Liver (tissue), 9 donors: Measurements from ENCODE around the gene DNAJC27. TPM values are rescaled to one million over a fixed set of nuclear protein-coding genes. Genes with fewer than 3 reads are reported as not detected.

Experiments
- DNase-seq: peaks from one replicate; pipeline ENCODE4 v3.0.0-alpha.2; 2017; ENCODE audit warnings: low spot score
- H3K27ac ChIP-seq, 2 donors: one replicate each; pipeline ENCODE4 v1.7.0; 2013; ENCODE audit warnings: inconsistent platforms in 2 of 2, low read length in 2 of 2, control low read depth in 1 of 2, low read depth in 1 of 2, mild to moderate bottlenecking in 1 of 2
- H3K27me3 ChIP-seq, 4 donors: one replicate each; pipeline versions ENCODE4 v1.6.1 to v1.7.0; 2013; ENCODE audit warnings: low read length in 3 of 4, inconsistent platforms in 1 of 4, mild to moderate bottlenecking in 1 of 4, moderate library complexity in 1 of 4; ENCODE audit not compliant: control insufficient read depth in 4 of 4, insufficient read depth in 4 of 4
- H3K36me3 ChIP-seq, 4 donors: one replicate each; pipeline versions ENCODE4 v1.6.1 to v1.7.0; 2013; ENCODE audit warnings: low read length in 3 of 4, mild to moderate bottlenecking in 3 of 4, low read depth in 1 of 4, moderate library complexity in 1 of 4; ENCODE audit not compliant: control insufficient read depth in 4 of 4, insufficient read depth in 3 of 4
- H3K4me1 ChIP-seq, 4 donors: one replicate each; pipeline versions ENCODE4 v1.6.1 to v1.7.0; 2013; ENCODE audit warnings: low read length in 3 of 4, mild to moderate bottlenecking in 3 of 4, moderate library complexity in 1 of 4; ENCODE audit not compliant: control insufficient read depth in 4 of 4, insufficient read depth in 4 of 4
- H3K4me3 ChIP-seq, 3 donors: one replicate each; pipeline versions ENCODE4 v1.6.1 to v1.7.0; 2013; ENCODE audit warnings: low read length in 3 of 3, control low read depth in 1 of 3, low read depth in 1 of 3, mild to moderate bottlenecking in 1 of 3
- H3K9ac ChIP-seq, 2 donors: one replicate each; pipeline ENCODE4 v1.7.0; 2013; ENCODE audit warnings: low read length in 2 of 2, mild to moderate bottlenecking in 2 of 2, moderate library complexity in 2 of 2, control low read depth in 1 of 2, low read depth in 1 of 2
- H3K9me3 ChIP-seq, 4 donors: one replicate each; pipeline versions ENCODE4 v1.6.1 to v1.7.0; 2013; ENCODE audit warnings: low read length in 3 of 4; ENCODE audit not compliant: control insufficient read depth in 4 of 4
- EGR1 ChIP-seq, 2 donors: IDR thresholded peaks; 2 replicates each; pipeline ENCODE4 v1.6.1; 2016 to 2018; ENCODE audit warnings: antibody characterized with exemption in 2 of 2, low read depth in 2 of 2
- FOXA1 ChIP-seq: IDR thresholded peaks from 2 replicates; pipeline ENCODE4 v1.6.1; 2016; ENCODE audit warnings: antibody characterized with exemption
- FOXA2 ChIP-seq: IDR thresholded peaks from 2 replicates; pipeline ENCODE4 v1.6.1; 2016; ENCODE audit warnings: antibody characterized with exemption
- GABPA ChIP-seq, 2 donors: IDR thresholded peaks in 1 of 2; conservative IDR thresholded peaks in 1 of 2; 2 replicates each; pipeline ENCODE4 v1.6.1; 2016; ENCODE audit warnings: antibody characterized with exemption in 2 of 2, mild to moderate bottlenecking in 1 of 2, moderate library complexity in 1 of 2
- HNF4A ChIP-seq, 2 donors: conservative IDR thresholded peaks; 2 replicates each; pipeline ENCODE4 v1.6.1; 2016; ENCODE audit warnings: antibody characterized with exemption in 2 of 2, mild to moderate bottlenecking in 2 of 2
- HNF4G ChIP-seq: IDR thresholded peaks from 2 replicates; pipeline ENCODE4 v1.6.1; 2016; ENCODE audit warnings: antibody characterized with exemption
- JUND ChIP-seq, 2 donors: IDR thresholded peaks; 2 replicates each; pipeline ENCODE4 v1.6.1; 2016; ENCODE audit warnings: antibody characterized with exemption in 2 of 2
- NR2F2 ChIP-seq: IDR thresholded peaks from 2 replicates; pipeline ENCODE4 v1.6.1; 2016; ENCODE audit warnings: antibody characterized with exemption
- RAD21 ChIP-seq, 2 donors: IDR thresholded peaks; 2 replicates each; pipeline ENCODE4 v1.6.1; 2016; ENCODE audit warnings: antibody characterized with exemption in 2 of 2, mild to moderate bottlenecking in 2 of 2
- RXRA ChIP-seq, 2 donors: IDR thresholded peaks; 2 replicates each; pipeline ENCODE4 v1.6.1; 2017 to 2018; ENCODE audit warnings: antibody characterized with exemption in 2 of 2, mild to moderate bottlenecking in 1 of 2
- TAF1 ChIP-seq: conservative IDR thresholded peaks from 2 replicates; pipeline ENCODE4 v1.6.1; 2016; ENCODE audit warnings: antibody characterized with exemption, mild to moderate bottlenecking
- YY1 ChIP-seq: IDR thresholded peaks from 2 replicates; pipeline ENCODE4 v1.6.1; 2016; ENCODE audit warnings: antibody characterized with exemption, mild to moderate bottlenecking
- WGBS: extraction: QIAGEN DNeasy Blood & Tissue Kit; methylation state at CpG from one replicate; pipeline ENCODE4 v1.1.7; 2013; 5-methylcytosine and 5-hydroxymethylcytosine counted together
- polyA plus RNA-seq, 2 donors: library from polyadenylated mRNA; stranded (reverse) in 1 of 2; unstranded in 1 of 2; fragments of 200-250 nt in 1 of 2; fragments of >200 nt in 1 of 2; fragmentation: Nextera tagmentation in 1 of 2; extraction: Ambion mirVana in 1 of 2; gene quantifications; one replicate each; pipeline versions ENCODE4 v1.2.1 to v1.2.3, GENCODE V29; 2013 to 2015
- total RNA-seq, 2 donors: library from RNA; depleted of rRNA; stranded (reverse); fragments of >200 nt; gene quantifications; one replicate each; pipeline ENCODE4 v1.2.3, GENCODE V29; 2014
- TF ChIP-seq, protein P1 (sequence below): IDR thresholded peaks from 2 replicates; pipeline ENCODE4 v1.6.1; 2016; ENCODE audit warnings: antibody characterized with exemption
- TF ChIP-seq, protein P2 (sequence below): IDR thresholded peaks from 2 replicates; pipeline ENCODE4 v1.6.1; 2016; ENCODE audit warnings: antibody characterized with exemption
- TF ChIP-seq, protein P3 (sequence below): IDR thresholded peaks from 2 replicates; pipeline ENCODE4 v1.6.1; 2016; ENCODE audit warnings: antibody characterized with exemption, mild to moderate bottlenecking
- TF ChIP-seq, protein P4 (sequence below): IDR thresholded peaks from 2 replicates; pipeline ENCODE4 v1.6.1; 2016; ENCODE audit warnings: antibody characterized with exemption
- donor health status: healthy.
- donor health status: healthy.
- donor health status: healthy.
- donor health status: healthy.
- donor health status: healthy.

Gene DNAJC27
- total and polyA plus RNA-seq, 4 donors, result 0.95 to 5.1 (median 3.1) TPM

DNA sequence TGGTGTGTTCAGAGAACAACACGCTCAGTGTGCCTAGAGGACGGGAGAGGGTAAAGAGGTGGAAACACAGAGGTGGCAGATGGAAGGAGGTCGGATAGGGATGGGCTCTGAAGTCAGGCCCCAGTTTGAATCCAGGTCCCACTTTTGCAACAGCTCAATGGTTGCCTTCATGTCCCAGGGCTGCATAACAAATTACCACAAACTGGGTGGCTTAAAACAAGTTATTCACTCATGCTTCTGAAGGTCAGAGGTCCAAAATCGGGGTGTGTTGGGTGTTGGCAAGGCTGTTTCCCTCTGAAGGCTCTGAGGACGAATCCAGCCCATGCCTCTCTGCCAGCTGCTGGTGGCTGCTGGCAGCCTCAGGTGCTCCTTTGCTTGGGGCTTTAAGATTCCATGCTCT, 39.0 kb downstream of the DNAJC27 start:
- no peaks in the 10 kb centered on the region for H3K9me3 ChIP-seq
- DNase-seq, result no peak
- no peaks in the 10 kb centered on the region for H3K36me3 ChIP-seq
- H3K4me3 ChIP-seq, result no peak overlapping the region
- no peak overlapping the region for H3K9ac ChIP-seq
- TF ChIP-seq, protein P1, sequence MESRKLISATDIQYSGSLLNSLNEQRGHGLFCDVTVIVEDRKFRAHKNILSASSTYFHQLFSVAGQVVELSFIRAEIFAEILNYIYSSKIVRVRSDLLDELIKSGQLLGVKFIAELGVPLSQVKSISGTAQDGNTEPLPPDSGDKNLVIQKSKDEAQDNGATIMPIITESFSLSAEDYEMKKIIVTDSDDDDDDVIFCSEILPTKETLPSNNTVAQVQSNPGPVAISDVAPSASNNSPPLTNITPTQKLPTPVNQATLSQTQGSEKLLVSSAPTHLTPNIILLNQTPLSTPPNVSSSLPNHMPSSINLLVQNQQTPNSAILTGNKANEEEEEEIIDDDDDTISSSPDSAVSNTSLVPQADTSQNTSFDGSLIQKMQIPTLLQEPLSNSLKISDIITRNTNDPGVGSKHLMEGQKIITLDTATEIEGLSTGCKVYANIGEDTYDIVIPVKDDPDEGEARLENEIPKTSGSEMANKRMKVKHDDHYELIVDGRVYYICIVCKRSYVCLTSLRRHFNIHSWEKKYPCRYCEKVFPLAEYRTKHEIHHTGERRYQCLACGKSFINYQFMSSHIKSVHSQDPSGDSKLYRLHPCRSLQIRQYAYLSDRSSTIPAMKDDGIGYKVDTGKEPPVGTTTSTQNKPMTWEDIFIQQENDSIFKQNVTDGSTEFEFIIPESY, result no peak
- TF ChIP-seq, protein P2, sequence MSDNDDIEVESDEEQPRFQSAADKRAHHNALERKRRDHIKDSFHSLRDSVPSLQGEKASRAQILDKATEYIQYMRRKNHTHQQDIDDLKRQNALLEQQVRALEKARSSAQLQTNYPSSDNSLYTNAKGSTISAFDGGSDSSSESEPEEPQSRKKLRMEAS, result no peak
- TF ChIP-seq HNF4A (conservative IDR thresholded peaks at IDR 0.05) (no peak), RAD21 (IDR thresholded peaks at IDR 0.05) (no peak), FOXA2 (no peak), HNF4G (no peak), YY1 (no peak), JUND (IDR thresholded peaks at IDR 0.05) (no peak), EGR1 (IDR thresholded peaks at IDR 0.05; ENCODE audit: low read depth in 2 of 2) (no peak), TAF1 (no peak), RXRA (IDR thresholded peaks at IDR 0.05) (no peak)
- TF ChIP-seq, protein P3, sequence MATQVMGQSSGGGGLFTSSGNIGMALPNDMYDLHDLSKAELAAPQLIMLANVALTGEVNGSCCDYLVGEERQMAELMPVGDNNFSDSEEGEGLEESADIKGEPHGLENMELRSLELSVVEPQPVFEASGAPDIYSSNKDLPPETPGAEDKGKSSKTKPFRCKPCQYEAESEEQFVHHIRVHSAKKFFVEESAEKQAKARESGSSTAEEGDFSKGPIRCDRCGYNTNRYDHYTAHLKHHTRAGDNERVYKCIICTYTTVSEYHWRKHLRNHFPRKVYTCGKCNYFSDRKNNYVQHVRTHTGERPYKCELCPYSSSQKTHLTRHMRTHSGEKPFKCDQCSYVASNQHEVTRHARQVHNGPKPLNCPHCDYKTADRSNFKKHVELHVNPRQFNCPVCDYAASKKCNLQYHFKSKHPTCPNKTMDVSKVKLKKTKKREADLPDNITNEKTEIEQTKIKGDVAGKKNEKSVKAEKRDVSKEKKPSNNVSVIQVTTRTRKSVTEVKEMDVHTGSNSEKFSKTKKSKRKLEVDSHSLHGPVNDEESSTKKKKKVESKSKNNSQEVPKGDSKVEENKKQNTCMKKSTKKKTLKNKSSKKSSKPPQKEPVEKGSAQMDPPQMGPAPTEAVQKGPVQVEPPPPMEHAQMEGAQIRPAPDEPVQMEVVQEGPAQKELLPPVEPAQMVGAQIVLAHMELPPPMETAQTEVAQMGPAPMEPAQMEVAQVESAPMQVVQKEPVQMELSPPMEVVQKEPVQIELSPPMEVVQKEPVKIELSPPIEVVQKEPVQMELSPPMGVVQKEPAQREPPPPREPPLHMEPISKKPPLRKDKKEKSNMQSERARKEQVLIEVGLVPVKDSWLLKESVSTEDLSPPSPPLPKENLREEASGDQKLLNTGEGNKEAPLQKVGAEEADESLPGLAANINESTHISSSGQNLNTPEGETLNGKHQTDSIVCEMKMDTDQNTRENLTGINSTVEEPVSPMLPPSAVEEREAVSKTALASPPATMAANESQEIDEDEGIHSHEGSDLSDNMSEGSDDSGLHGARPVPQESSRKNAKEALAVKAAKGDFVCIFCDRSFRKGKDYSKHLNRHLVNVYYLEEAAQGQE, result no peak
- no peaks in the 10 kb centered on the region for H3K27me3 ChIP-seq
- no peaks in the 10 kb centered on the region for H3K4me1 ChIP-seq
- whole genome bisulfite sequencing, result 89% methylated on average over 5 of the region's 5 CpGs
- H3K27ac ChIP-seq, result no peak overlapping the region

DNA sequence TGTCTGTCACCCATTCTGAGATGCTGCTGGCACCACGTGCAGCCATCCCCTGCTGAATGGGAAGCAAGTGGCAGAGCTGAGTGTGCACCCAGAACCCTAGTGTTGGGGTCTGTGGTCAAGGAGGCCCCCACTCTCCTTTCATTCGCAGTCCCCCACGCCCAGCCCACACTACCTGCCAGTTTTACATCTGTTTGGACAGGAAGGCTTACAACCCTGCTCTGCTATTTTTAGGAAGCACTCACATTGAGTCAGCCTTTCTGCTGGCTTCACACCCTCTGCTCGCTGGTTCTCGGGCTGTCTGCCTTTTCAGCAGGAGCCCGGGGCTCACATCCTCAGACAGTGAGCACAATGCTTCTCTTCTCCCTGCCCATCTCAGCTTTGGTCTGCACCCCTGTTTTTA, 41.0 kb downstream of the DNAJC27 start:
- no peak overlapping the region for H3K27ac ChIP-seq
- H3K36me3 ChIP-seq, result no peaks in the 10 kb centered on the region
- WGBS, result 71% methylated on average over 6 of the region's 6 CpGs
- no peak overlapping the region for H3K9ac ChIP-seq
- peaks cover 0 to under 1% (median 0%) of the 10 kb centered on the region in 4 donors for H3K27me3 ChIP-seq
- no peak for DNase-seq
- H3K9me3 ChIP-seq, result no peaks in the 10 kb centered on the region
- H3K4me3 ChIP-seq, result no peak overlapping the region
- TF ChIP-seq JUND (IDR thresholded peaks at IDR 0.05), result no peak
- TF ChIP-seq TAF1, result no peak
- H3K4me1 ChIP-seq, result peaks cover 0 to 3% (median 0%) of the 10 kb centered on the region in 4 donors

DNA sequence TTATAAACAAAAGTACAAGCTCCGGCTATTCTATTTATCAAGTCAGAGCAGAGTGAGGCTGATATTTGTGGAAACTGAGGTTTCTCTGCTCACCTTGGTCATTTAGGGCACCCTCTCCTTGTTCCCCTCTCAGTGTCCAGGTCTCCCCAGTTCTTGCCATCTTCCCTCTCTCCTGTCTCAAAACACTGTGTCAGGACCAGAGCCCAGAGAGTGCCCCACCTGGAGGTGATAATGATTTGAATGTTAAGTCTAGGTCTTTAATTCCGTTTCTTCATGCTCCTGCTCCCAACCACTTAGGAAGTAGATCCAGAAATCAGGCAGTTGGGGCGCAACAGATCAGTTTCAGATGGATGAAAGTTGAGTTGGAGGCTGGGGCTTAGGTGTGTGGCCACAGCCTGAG, 42.5 kb downstream of the DNAJC27 start:
- no peaks in the 10 kb centered on the region for H3K9me3 ChIP-seq
- 92% methylated on average over 3 of the region's 3 CpGs for WGBS
- H3K36me3 ChIP-seq, result no peaks in the 10 kb centered on the region
- no peak overlapping the region for H3K27ac ChIP-seq
- H3K4me3 ChIP-seq, result no peak overlapping the region
- H3K4me1 ChIP-seq, result peaks cover 0 to 3% (median 0%) of the 10 kb centered on the region in 4 donors
- DNase-seq, result no peak
- peaks cover 0 to 2% (median 0%) of the 10 kb centered on the region in 4 donors for H3K27me3 ChIP-seq
- no peak overlapping the region for H3K9ac ChIP-seq
- no peak for TF ChIP-seq TAF1
- TF ChIP-seq, protein P3, result no peak
- TF ChIP-seq, protein P4, sequence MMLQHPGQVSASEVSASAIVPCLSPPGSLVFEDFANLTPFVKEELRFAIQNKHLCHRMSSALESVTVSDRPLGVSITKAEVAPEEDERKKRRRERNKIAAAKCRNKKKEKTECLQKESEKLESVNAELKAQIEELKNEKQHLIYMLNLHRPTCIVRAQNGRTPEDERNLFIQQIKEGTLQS, result no peak
- TF ChIP-seq YY1, result no peak
- TF ChIP-seq, protein P1, result no peak
- TF ChIP-seq, protein P2, result no peak
- TF ChIP-seq EGR1 (IDR thresholded peaks at IDR 0.05; ENCODE audit: low read depth in 2 of 2), result no peak
- no peak for TF ChIP-seq NR2F2
- TF ChIP-seq RAD21 (IDR thresholded peaks at IDR 0.05), result no peak
- TF ChIP-seq GABPA (IDR thresholded peaks at IDR 0.05 in 1 of 2, conservative IDR thresholded peaks at IDR 0.05 in 1 of 2), result no peak
- no peak for TF ChIP-seq FOXA1
